GM19452 (cell line): ENCODE results near the gene DOCK9.
"Not testable (repeated sequence)": the region's sequence is repeated elsewhere in the genome, so short reads cannot be mapped to it uniquely, and the experiment has no call there.

Source experiments
- ATAC-seq: cut with Tn5 transposase; IDR thresholded peaks from one replicate; pipeline ENCODE4 v1.9.1; 2021; ENCODE audit not compliant: unreplicated experiment

Gene DOCK9

GRCh38 chr13:98826146-98826545, 151.7 kb downstream of the DOCK9 start:
- ATAC-seq, result no peak

- no peak for ATAC-seq
Observed at GRCh38 chr13:98825659-98826058, 152.2 kb downstream of the DOCK9 start.

- ATAC-seq, result no peak
Observed at GRCh38 chr13:98824376-98825160, 153.3 kb downstream of the DOCK9 start.

GRCh38 chr13:98823442-98823841, 154.4 kb downstream of the DOCK9 start:
- ATAC-seq, result no peak

GRCh38 chr13:98822225-98822606, 155.6 kb downstream of the DOCK9 start:
- ATAC-seq, result no peak

- ATAC-seq, result no peak
Observed at GRCh38 chr13:98821372-98822224, 156.3 kb downstream of the DOCK9 start.

- no peak for ATAC-seq
Observed at GRCh38 chr13:98820744-98821371, 157.0 kb downstream of the DOCK9 start.

GRCh38 chr13:98820300-98820699, 157.6 kb downstream of the DOCK9 start:
- no peak for ATAC-seq

- ATAC-seq, result no peak
Observed at GRCh38 chr13:98819382-98820010, 158.4 kb downstream of the DOCK9 start.

- no peak for ATAC-seq
Observed at GRCh38 chr13:98816406-98816805, 161.5 kb downstream of the DOCK9 start.

GRCh38 chr13:98813993-98814392, 163.9 kb downstream of the DOCK9 start:
- no peak for ATAC-seq

- not testable (repeated sequence) for ATAC-seq
Observed at GRCh38 chr13:98812186-98812790, 165.6 kb downstream of the DOCK9 start.

- ATAC-seq, result no peak
Observed at GRCh38 chr13:98810746-98811145, 167.1 kb downstream of the DOCK9 start.

- ATAC-seq, result no peak
Observed at GRCh38 chr13:98809345-98809777, 168.5 kb downstream of the DOCK9 start.

- no peak for ATAC-seq
Observed at GRCh38 chr13:98807774-98808173, 170.1 kb downstream of the DOCK9 start.

- no peak for ATAC-seq
Observed at GRCh38 chr13:98804336-98804855, 173.5 kb downstream of the DOCK9 start.

- ATAC-seq, result no peak
Observed at GRCh38 chr13:98803921-98804320, 173.9 kb downstream of the DOCK9 start.

- ATAC-seq, result no peak
Observed at GRCh38 chr13:98803111-98803561, 174.7 kb downstream of the DOCK9 start.

- ATAC-seq, result no peak
Observed at GRCh38 chr13:98802559-98802958, 175.3 kb downstream of the DOCK9 start.

GRCh38 chr13:98801626-98802418, 176.0 kb downstream of the DOCK9 start:
- no peak for ATAC-seq
